ENCODE results near the gene AKT3.

AKT3 gene

GRCh38 chr1:243580984-243581383 lies 269.1 kb downstream of the AKT3 start:
- Mint-ChIP-seq H3K4me3 (no peak overlapping the region), H3K27ac (no peak overlapping the region), H3K4me1 (no peaks in the 10 kb centered on the region), H3K9me3 (peaks cover 61% of the 10 kb centered on the region), H3K27me3 (ENCODE audit: low read depth) (no peaks in the 10 kb centered on the region), H3K36me3 (ENCODE audit: low read depth) (peaks cover 73% of the 10 kb centered on the region)
- TF ChIP-seq CTCF (IDR thresholded peaks at IDR 0.05; ENCODE audit: unreplicated experiment in 3 of 3), result no peak

GRCh38 chr1:243580072-243580471 lies 270.0 kb downstream of the AKT3 start:
- no peak overlapping the region for H3K4me3 Mint-ChIP-seq
- peaks cover 53% of the 10 kb centered on the region for H3K9me3 Mint-ChIP-seq
- no peaks in the 10 kb centered on the region for H3K27me3 Mint-ChIP-seq (ENCODE audit: low read depth)
- peaks cover 3% of the 10 kb centered on the region for H3K4me1 Mint-ChIP-seq
- TF ChIP-seq CTCF (IDR thresholded peaks at IDR 0.05; ENCODE audit: unreplicated experiment in 3 of 3), result no peak
- peaks cover 64% of the 10 kb centered on the region for H3K36me3 Mint-ChIP-seq (ENCODE audit: low read depth)
- no peak overlapping the region for H3K27ac Mint-ChIP-seq

GRCh38 chr1:243575070-243575469 lies 275.0 kb downstream of the AKT3 start:
- H3K27ac Mint-ChIP-seq, result no peak overlapping the region
- H3K4me3 Mint-ChIP-seq, result no peak overlapping the region
- H3K36me3 Mint-ChIP-seq (ENCODE audit: low read depth), result peaks cover 29% of the 10 kb centered on the region
- H3K9me3 Mint-ChIP-seq, result peaks cover 21% of the 10 kb centered on the region
- H3K27me3 Mint-ChIP-seq (ENCODE audit: low read depth), result no peaks in the 10 kb centered on the region
- peaks cover 11% of the 10 kb centered on the region for H3K4me1 Mint-ChIP-seq
- TF ChIP-seq CTCF (IDR thresholded peaks at IDR 0.05; ENCODE audit: unreplicated experiment in 3 of 3), result no peak

- no peak overlapping the region for H3K4me3 Mint-ChIP-seq
- peaks cover 14% of the 10 kb centered on the region for H3K9me3 Mint-ChIP-seq
- H3K27me3 Mint-ChIP-seq (ENCODE audit: low read depth), result no peaks in the 10 kb centered on the region
- H3K36me3 Mint-ChIP-seq (ENCODE audit: low read depth), result peaks cover 18% of the 10 kb centered on the region
- no peak overlapping the region for H3K27ac Mint-ChIP-seq
- H3K4me1 Mint-ChIP-seq, result peaks cover 11% of the 10 kb centered on the region
- no peak for TF ChIP-seq CTCF (IDR thresholded peaks at IDR 0.05; ENCODE audit: unreplicated experiment in 3 of 3)
Measured at GRCh38 chr1:243572940-243573339, 277.1 kb downstream of the AKT3 start.

GRCh38 chr1:243568793-243569192 lies 281.2 kb downstream of the AKT3 start:
- Mint-ChIP-seq H3K9me3 (no peaks in the 10 kb centered on the region), H3K4me1 (peaks cover 1% of the 10 kb centered on the region), H3K4me3 (no peak overlapping the region), H3K27me3 (ENCODE audit: low read depth) (no peaks in the 10 kb centered on the region), H3K27ac (no peak overlapping the region), H3K36me3 (ENCODE audit: low read depth) (peaks cover 7% of the 10 kb centered on the region)
- TF ChIP-seq CTCF (IDR thresholded peaks at IDR 0.05; ENCODE audit: unreplicated experiment in 3 of 3), result no peak

GRCh38 chr1:243564814-243565213 lies 285.2 kb downstream of the AKT3 start:
- Mint-ChIP-seq H3K9me3 (peaks cover 6% of the 10 kb centered on the region), H3K4me3 (no peak overlapping the region), H3K36me3 (ENCODE audit: low read depth) (peaks cover 21% of the 10 kb centered on the region), H3K27me3 (ENCODE audit: low read depth) (no peaks in the 10 kb centered on the region), H3K27ac (no peak overlapping the region), H3K4me1 (no peaks in the 10 kb centered on the region)
- no peak for TF ChIP-seq CTCF (IDR thresholded peaks at IDR 0.05; ENCODE audit: unreplicated experiment in 3 of 3)

Measured in nephron (organoid).